IMR-90 (cell line): Measurements from ENCODE around the gene MAML3. TPM values are rescaled to one million over a fixed set of nuclear protein-coding genes. Genes with fewer than 3 reads are reported as not detected.

ENCODE experiments used
- ATAC-seq: fragments of 200-7000 bp; cut with Tn5 transposase; 2 replicates; pipeline ENCODE4 v1.9.1; 2020; ENCODE audit warnings: low read depth, mild to moderate bottlenecking, moderate library complexity
- BruUV-seq: library from RNA; stranded (reverse); fragments of 400-500 nt; replicated peaks from 2 replicates; lab custom pipeline; 2021; lab: Mats Ljungman, UMichigan
- CTCF ChIA-PET: fragments of 300-600 bp; formaldehyde crosslinking; extraction: SDS; loops from one replicate; lab custom pipeline; 2021; ENCODE audit warnings: antibody characterized with exemption; lab: Yijun Ruan, JAX
- POLR2A ChIA-PET: fragments of 300-600 bp; sonication (Branson Sonifier 250); formaldehyde crosslinking; loops from one replicate; lab custom pipeline; 2022; ENCODE audit warnings: antibody characterized with exemption; ENCODE audit not compliant: unreplicated experiment; lab: Charles Lee
- DNase-seq: peaks from one replicate; pipeline ENCODE4 v3.0.0; 2013
- H2AFZ ChIP-seq: replicated peaks from 2 replicates; pipeline ENCODE3; 2013; ENCODE audit warnings: low read length, mild to moderate bottlenecking; ENCODE audit not compliant: poor library complexity
- H2AK5ac ChIP-seq: 2 replicates; pipeline ENCODE4 v1.6.1; 2013; ENCODE audit warnings: low read depth, low read length, inconsistent platforms
- H2AK9ac ChIP-seq: replicated peaks from 2 replicates; pipeline ENCODE3; 2013; ENCODE audit warnings: mild to moderate bottlenecking, low read depth, low read length, moderate library complexity; ENCODE audit not compliant: poor library complexity
- H2BK120ac ChIP-seq: 2 replicates; pipeline ENCODE4 v1.6.1; 2013; ENCODE audit warnings: low read depth, low read length, inconsistent platforms
- H2BK15ac ChIP-seq: 3 replicates; pipeline ENCODE4 v1.6.1; 2013; ENCODE audit warnings: low read depth, low read length, inconsistent platforms
- H2BK20ac ChIP-seq: 2 replicates; pipeline ENCODE4 v1.6.1; 2013; ENCODE audit warnings: low read depth, mild to moderate bottlenecking, inconsistent platforms, low read length, moderate library complexity
- H2BK5ac ChIP-seq: 2 replicates; pipeline ENCODE4 v1.6.1; 2013; ENCODE audit warnings: mild to moderate bottlenecking, low read depth, low read length, inconsistent platforms; ENCODE audit not compliant: poor library complexity, severe bottlenecking
- H3K14ac ChIP-seq: replicated peaks from 2 replicates; pipeline ENCODE4 v1.6.1; 2013; ENCODE audit warnings: low read depth, low read length, inconsistent platforms
- H3K18ac ChIP-seq: 2 replicates; pipeline ENCODE4 v1.6.1; 2013; ENCODE audit warnings: low read depth, low read length, control low read depth
- H3K23ac ChIP-seq: 2 replicates; pipeline ENCODE4 v1.6.1; 2013; ENCODE audit warnings: low read depth, low read length, inconsistent platforms
- H3K27ac ChIP-seq: 2 replicates; pipeline ENCODE4 v1.5.1; 2013; ENCODE audit warnings: mild to moderate bottlenecking, control low read depth, low read length; ENCODE audit not compliant: insufficient read depth
- H3K27me3 ChIP-seq: 2 replicates; pipeline ENCODE4 v1.6.1; 2013; ENCODE audit warnings: low read length; ENCODE audit not compliant: control insufficient read depth, insufficient read depth
- H3K36me3 ChIP-seq: 2 replicates; pipeline ENCODE4 v1.6.1; 2013; ENCODE audit warnings: low read length, mixed read lengths; ENCODE audit not compliant: control insufficient read depth, insufficient read depth
- H3K4ac ChIP-seq: 2 replicates; pipeline ENCODE4 v1.6.1; 2013; ENCODE audit warnings: low read depth, low read length, inconsistent platforms
- H3K4me1 ChIP-seq: 2 replicates; pipeline ENCODE4 v1.6.1; 2013; ENCODE audit warnings: low read length, mixed read lengths; ENCODE audit not compliant: control insufficient read depth, insufficient read depth
- H3K4me2 ChIP-seq: 2 replicates; pipeline ENCODE4 v1.6.1; 2013; ENCODE audit warnings: low read depth, mild to moderate bottlenecking, control low read depth, low read length, moderate library complexity
- H3K4me3 ChIP-seq: 2 replicates; pipeline ENCODE4 v1.5.1; 2013; ENCODE audit warnings: low read depth, mild to moderate bottlenecking, control low read depth, low read length, moderate library complexity; ENCODE audit not compliant: insufficient read depth
- H3K56ac ChIP-seq: 2 replicates; pipeline ENCODE4 v1.6.1; 2013; ENCODE audit warnings: low read length, inconsistent platforms; ENCODE audit not compliant: insufficient read depth; ENCODE audit errors: extremely low read depth
- H3K79me1 ChIP-seq, 2 experiments: 2 replicates each; pipeline ENCODE4 v1.6.1; 2013; ENCODE audit warnings: low read length in 2 of 2, inconsistent platforms in 1 of 2, low read depth in 1 of 2
- H3K9ac ChIP-seq: 2 replicates; pipeline ENCODE4 v1.6.1; 2013; ENCODE audit warnings: low read depth, low read length, control low read depth
- H3K9me1 ChIP-seq: 2 replicates; pipeline ENCODE4 v1.6.1; 2013; ENCODE audit warnings: low read length, inconsistent platforms; ENCODE audit not compliant: insufficient read depth
- H3K9me3 ChIP-seq: 2 replicates; pipeline ENCODE4 v1.6.1; 2013; ENCODE audit warnings: low read length; ENCODE audit not compliant: control insufficient read depth, insufficient read depth
- H4K20me1 ChIP-seq: 2 replicates; pipeline ENCODE4 v1.6.1; 2013; ENCODE audit warnings: low read length, inconsistent platforms; ENCODE audit not compliant: insufficient read depth
- H4K5ac ChIP-seq: 2 replicates; pipeline ENCODE4 v1.6.1; 2013; ENCODE audit warnings: mild to moderate bottlenecking, low read depth, low read length, control low read depth
- H4K8ac ChIP-seq, 2 experiments: 2 replicates each; pipeline ENCODE4 v1.6.1; 2013; ENCODE audit warnings: low read depth in 2 of 2, low read length in 2 of 2, control low read depth in 1 of 2, inconsistent platforms in 1 of 2
- H4K91ac ChIP-seq: 2 replicates; pipeline ENCODE4 v1.6.1; 2013; ENCODE audit warnings: low read depth, low read length, inconsistent platforms; ENCODE audit not compliant: insufficient read depth
- BHLHE40 ChIP-seq: fragments of 150-350 bp; IDR thresholded peaks from 2 replicates; pipeline ENCODE4 v1.6.1; 2016; ENCODE audit warnings: mild to moderate bottlenecking, low read depth, low read length
- CHD1 ChIP-seq: IDR thresholded peaks from 2 replicates; pipeline ENCODE4 v1.6.1; 2012; ENCODE audit warnings: low read depth, low read length, improper control_type of control experiment
- ELK1 ChIP-seq: fragments of 150-350 bp; IDR thresholded peaks from 2 replicates; pipeline ENCODE4 v1.6.1; 2016; ENCODE audit warnings: low read depth, mild to moderate bottlenecking, low read length, moderate library complexity, borderline replicate concordance
- FOS ChIP-seq: fragments of 150-350 bp; IDR thresholded peaks from 2 replicates; pipeline ENCODE4 v1.6.1; 2016; ENCODE audit warnings: low read depth, low read length
- MAFK ChIP-seq: IDR thresholded peaks from 2 replicates; pipeline ENCODE4 v1.6.1; 2012; ENCODE audit warnings: low read depth, low read length, improper control_type of control experiment
- MAZ ChIP-seq: IDR thresholded peaks from 2 replicates; pipeline ENCODE4 v1.6.1; 2012; ENCODE audit warnings: low read depth, mild to moderate bottlenecking, low read length, improper control_type of control experiment, moderate library complexity, borderline replicate concordance
- NFE2L2 ChIP-seq: fragments of 150-350 bp; IDR thresholded peaks from 2 replicates; pipeline ENCODE4 v1.6.1; 2016; ENCODE audit warnings: low read depth, mild to moderate bottlenecking, low read length
- POLR2A ChIP-seq: IDR thresholded peaks from 2 replicates; pipeline ENCODE4 v1.6.1; 2012; ENCODE audit warnings: mild to moderate bottlenecking, low read depth, low read length
- RCOR1 ChIP-seq: IDR thresholded peaks from 2 replicates; pipeline ENCODE4 v1.6.1; 2012; ENCODE audit warnings: mild to moderate bottlenecking, low read length, improper control_type of control experiment; ENCODE audit not compliant: insufficient replicate concordance
- RFX5 ChIP-seq: IDR thresholded peaks from 2 replicates; pipeline ENCODE4 v1.8.0; 2012; ENCODE audit warnings: low read depth, mild to moderate bottlenecking, low read length, moderate library complexity
- SMC3 ChIP-seq: fragments of 150-350 bp; IDR thresholded peaks from 2 replicates; pipeline ENCODE4 v1.6.1; 2016; ENCODE audit warnings: low read depth, mild to moderate bottlenecking, antibody characterized with exemption, low read length, moderate library complexity
- WGBS, 2 experiments: methylation state at CpG; one replicate each; pipeline versions ENCODE4 v1.1.5 to v1.1.7; 2013; ENCODE audit warnings: missing lambda C conversion rate in 2 of 2; ENCODE audit not compliant: insufficient read length in 1 of 2; ENCODE audit errors: extremely low coverage in 2 of 2; 5-methylcytosine and 5-hydroxymethylcytosine counted together
- dilution Hi-C: fragments of 300-500 bp; cut with HindIII; formaldehyde crosslinking; loops from one replicate; pipeline ENCODE4 v1.14.3; 2018; ENCODE audit warnings: low sequenced_read_pairs; ENCODE audit not compliant: unreplicated experiment
- in situ Hi-C: fragments of 300-500 bp; cut with MboI; formaldehyde crosslinking; loops from 3 replicates; pipeline ENCODE4 v1.14.3; 2019; ENCODE audit warnings: low sequenced_read_pairs, inconsistent platforms, mixed read lengths
- intact Hi-C: fragments of 100-400 bp; cut with micrococcal nuclease; formaldehyde crosslinking; loops from 2 replicates; pipeline ENCODE4 v1.10.0; 2022
- polyA plus RNA-seq, 3 experiments: library from polyadenylated mRNA; depleted of rRNA; stranded (reverse); fragments of >200 nt; gene quantifications; 2 replicates each; pipeline ENCODE4 v1.2.3, GENCODE V29; 2012; ENCODE audit warnings: low replicate concordance in 1 of 3
- total RNA-seq: library from RNA; depleted of rRNA; stranded (reverse); fragments of >200 nt; gene quantifications from 2 replicates; pipeline ENCODE4 v1.2.3, GENCODE V29; 2012
- TF ChIP-seq, protein P1 (sequence below): conservative IDR thresholded peaks from 2 replicates; pipeline ENCODE4 v1.5.1; 2012; ENCODE audit warnings: mild to moderate bottlenecking, low read depth, low read length, improper control_type of control experiment
- TF ChIP-seq, protein P2 (sequence below): fragments of 150-350 bp; IDR thresholded peaks from 2 replicates; pipeline ENCODE4 v1.6.1; 2017; ENCODE audit warnings: mild to moderate bottlenecking, antibody characterized with exemption, low read length, low read depth

Gene MAML3
- total and polyA plus RNA-seq, 2 of the 4 experiments (the other 2 are of a cell fraction): 0.90 to 1.7 TPM

GRCh38 chr4:139816856-139817255 is 337.1 kb downstream of the MAML3 start:
- Histone ChIP-seq H2AFZ (no peak overlapping the region), H3K23ac (peak overlapping the region; percentile 21), H3K4me1 (peaks cover 6% of the 10 kb centered on the region), H2AK5ac (peak overlapping the region; percentile 65; the same call in 1 of the 2 replicates), H3K9me3 (no peaks in the 10 kb centered on the region), H3K18ac (no peak overlapping the region), H4K20me1 (no peaks in the 10 kb centered on the region), H3K4me3 (no peak overlapping the region), H3K9ac (no peak overlapping the region), H2AK9ac (no peak overlapping the region), H3K27me3 (no peaks in the 10 kb centered on the region), H2BK5ac (no peak overlapping the region), H3K36me3 (no peaks in the 10 kb centered on the region), H3K79me1 (peaks cover 0 to 4% of the 10 kb centered on the region in 2 experiments; a peak in 1 of 4 replicates), H2BK20ac (peak overlapping the region; percentile 63; the same call in 1 of the 2 replicates), H2BK15ac (peak overlapping the region; percentile 53; the same call in 1 of the 3 replicates), H4K5ac (no peak overlapping the region), H3K4me2 (no peak overlapping the region), H3K14ac (peak overlapping the region; percentile 50), H3K56ac (no peak overlapping the region), H4K91ac (no peak overlapping the region), H3K27ac (no peak overlapping the region), H4K8ac (no peak overlapping the region), H3K9me1 (peaks cover 4% of the 10 kb centered on the region; the same call in 1 of the 2 replicates), H2BK120ac (peak overlapping the region; percentile 81; the same call in 1 of the 2 replicates), H3K4ac (peak overlapping the region; percentile 73; the same call in 1 of the 2 replicates)
- no peak for DNase-seq
- POLR2A ChIA-PET: no interaction called here
- no TSS peak for BruUV-seq
- CTCF ChIA-PET: no interaction called here
- dilution Hi-C loops: no loop called here
- no CpG with 5 or more reads among the region's 3 CpGs for WGBS, 2 experiments
- ATAC-seq: no peak
- in situ Hi-C loops: no loop called here
- no peak for TF ChIP-seq POLR2A
- no peak for TF ChIP-seq NFE2L2
- TF ChIP-seq, protein P1, sequence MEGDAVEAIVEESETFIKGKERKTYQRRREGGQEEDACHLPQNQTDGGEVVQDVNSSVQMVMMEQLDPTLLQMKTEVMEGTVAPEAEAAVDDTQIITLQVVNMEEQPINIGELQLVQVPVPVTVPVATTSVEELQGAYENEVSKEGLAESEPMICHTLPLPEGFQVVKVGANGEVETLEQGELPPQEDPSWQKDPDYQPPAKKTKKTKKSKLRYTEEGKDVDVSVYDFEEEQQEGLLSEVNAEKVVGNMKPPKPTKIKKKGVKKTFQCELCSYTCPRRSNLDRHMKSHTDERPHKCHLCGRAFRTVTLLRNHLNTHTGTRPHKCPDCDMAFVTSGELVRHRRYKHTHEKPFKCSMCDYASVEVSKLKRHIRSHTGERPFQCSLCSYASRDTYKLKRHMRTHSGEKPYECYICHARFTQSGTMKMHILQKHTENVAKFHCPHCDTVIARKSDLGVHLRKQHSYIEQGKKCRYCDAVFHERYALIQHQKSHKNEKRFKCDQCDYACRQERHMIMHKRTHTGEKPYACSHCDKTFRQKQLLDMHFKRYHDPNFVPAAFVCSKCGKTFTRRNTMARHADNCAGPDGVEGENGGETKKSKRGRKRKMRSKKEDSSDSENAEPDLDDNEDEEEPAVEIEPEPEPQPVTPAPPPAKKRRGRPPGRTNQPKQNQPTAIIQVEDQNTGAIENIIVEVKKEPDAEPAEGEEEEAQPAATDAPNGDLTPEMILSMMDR: no peak
- no peak for TF ChIP-seq BHLHE40
- TF ChIP-seq CHD1: no peak
- TF ChIP-seq, protein P2, sequence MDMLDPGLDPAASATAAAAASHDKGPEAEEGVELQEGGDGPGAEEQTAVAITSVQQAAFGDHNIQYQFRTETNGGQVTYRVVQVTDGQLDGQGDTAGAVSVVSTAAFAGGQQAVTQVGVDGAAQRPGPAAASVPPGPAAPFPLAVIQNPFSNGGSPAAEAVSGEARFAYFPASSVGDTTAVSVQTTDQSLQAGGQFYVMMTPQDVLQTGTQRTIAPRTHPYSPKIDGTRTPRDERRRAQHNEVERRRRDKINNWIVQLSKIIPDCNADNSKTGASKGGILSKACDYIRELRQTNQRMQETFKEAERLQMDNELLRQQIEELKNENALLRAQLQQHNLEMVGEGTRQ: no peak
- no peak for TF ChIP-seq RCOR1
- TF ChIP-seq MAFK: no peak
- no peak for TF ChIP-seq RFX5
- no peak for TF ChIP-seq SMC3
- no peak for TF ChIP-seq FOS
- no peak for TF ChIP-seq ELK1
- TF ChIP-seq MAZ: no peak
- intact Hi-C loops: no loop called here
